IMR-90 (cell line): Measurements from ENCODE around the gene DPP10.

Experiments used
- BHLHE40 ChIP-seq: fragments of 150-350 bp; IDR thresholded peaks from 2 replicates; pipeline ENCODE4 v1.6.1; 2016; ENCODE audit warnings: mild to moderate bottlenecking, low read depth, low read length
- CEBPB ChIP-seq: IDR thresholded peaks from 2 replicates; pipeline ENCODE4 v1.6.1; 2012; ENCODE audit warnings: low read depth, low read length, improper control_type of control experiment
- CHD1 ChIP-seq: IDR thresholded peaks from 2 replicates; pipeline ENCODE4 v1.6.1; 2012; ENCODE audit warnings: low read depth, low read length, improper control_type of control experiment
- CTCF ChIP-seq: conservative IDR thresholded peaks from 2 replicates; pipeline ENCODE4 v1.5.1; 2012; ENCODE audit warnings: mild to moderate bottlenecking, low read depth, low read length, improper control_type of control experiment
- ELK1 ChIP-seq: fragments of 150-350 bp; IDR thresholded peaks from 2 replicates; pipeline ENCODE4 v1.6.1; 2016; ENCODE audit warnings: low read depth, mild to moderate bottlenecking, low read length, moderate library complexity, borderline replicate concordance
- FOS ChIP-seq: fragments of 150-350 bp; IDR thresholded peaks from 2 replicates; pipeline ENCODE4 v1.6.1; 2016; ENCODE audit warnings: low read depth, low read length
- MAZ ChIP-seq: IDR thresholded peaks from 2 replicates; pipeline ENCODE4 v1.6.1; 2012; ENCODE audit warnings: low read depth, mild to moderate bottlenecking, low read length, improper control_type of control experiment, moderate library complexity, borderline replicate concordance
- MXI1 ChIP-seq: IDR thresholded peaks from 2 replicates; pipeline ENCODE4 v1.6.1; 2012; ENCODE audit warnings: low read depth, mild to moderate bottlenecking, low read length, moderate library complexity, borderline replicate concordance
- POLR2A ChIP-seq: IDR thresholded peaks from 2 replicates; pipeline ENCODE4 v1.6.1; 2012; ENCODE audit warnings: mild to moderate bottlenecking, low read depth, low read length
- RAD21 ChIP-seq: IDR thresholded peaks from 2 replicates; pipeline ENCODE4 v1.6.1; 2012; ENCODE audit warnings: low read length, improper control_type of control experiment
- RCOR1 ChIP-seq: IDR thresholded peaks from 2 replicates; pipeline ENCODE4 v1.6.1; 2012; ENCODE audit warnings: mild to moderate bottlenecking, low read length, improper control_type of control experiment; ENCODE audit not compliant: insufficient replicate concordance
- RFX5 ChIP-seq: IDR thresholded peaks from 2 replicates; pipeline ENCODE4 v1.8.0; 2012; ENCODE audit warnings: low read depth, mild to moderate bottlenecking, low read length, moderate library complexity
- SMC3 ChIP-seq: fragments of 150-350 bp; IDR thresholded peaks from 2 replicates; pipeline ENCODE4 v1.6.1; 2016; ENCODE audit warnings: low read depth, mild to moderate bottlenecking, antibody characterized with exemption, low read length, moderate library complexity
- USF2 ChIP-seq: fragments of 150-350 bp; IDR thresholded peaks from 2 replicates; pipeline ENCODE4 v1.6.1; 2017; ENCODE audit warnings: mild to moderate bottlenecking, antibody characterized with exemption, low read length, low read depth

- TF ChIP-seq CTCF (no peak), POLR2A (no peak), RFX5 (no peak), RCOR1 (no peak), ELK1 (no peak), USF2 (no peak), SMC3 (no peak), MAZ (no peak), MXI1 (no peak), FOS (no peak), RAD21 (no peak), CEBPB (no peak), CHD1 (no peak), BHLHE40 (no peak)
Measured at GRCh38 chr2:114800371-114800770, 357.9 kb downstream of the DPP10 start.
